SK-N-MC (cell line): ENCODE data around the gene GREB1.

Experiments used
- EZH2 ChIP-seq: fragments of 200-600 bp; sonication (generic); IDR thresholded peaks from one replicate; pipeline ENCODE4 v1.6.1; 2017; ENCODE audit warnings: antibody characterized with exemption
- FOXP2 ChIP-seq: optimal IDR thresholded peaks from 2 replicates; pipeline ENCODE3; 2011; ENCODE audit warnings: mild to moderate bottlenecking, moderate library complexity; ENCODE audit not compliant: insufficient read depth; ENCODE audit errors: extremely low read length, control extremely low read depth
- POLR2AphosphoS5 ChIP-seq: IDR thresholded peaks from 2 replicates; pipeline ENCODE4 v1.6.1; 2012; ENCODE audit warnings: mild to moderate bottlenecking, low read depth, low read length, borderline replicate concordance

DNA sequence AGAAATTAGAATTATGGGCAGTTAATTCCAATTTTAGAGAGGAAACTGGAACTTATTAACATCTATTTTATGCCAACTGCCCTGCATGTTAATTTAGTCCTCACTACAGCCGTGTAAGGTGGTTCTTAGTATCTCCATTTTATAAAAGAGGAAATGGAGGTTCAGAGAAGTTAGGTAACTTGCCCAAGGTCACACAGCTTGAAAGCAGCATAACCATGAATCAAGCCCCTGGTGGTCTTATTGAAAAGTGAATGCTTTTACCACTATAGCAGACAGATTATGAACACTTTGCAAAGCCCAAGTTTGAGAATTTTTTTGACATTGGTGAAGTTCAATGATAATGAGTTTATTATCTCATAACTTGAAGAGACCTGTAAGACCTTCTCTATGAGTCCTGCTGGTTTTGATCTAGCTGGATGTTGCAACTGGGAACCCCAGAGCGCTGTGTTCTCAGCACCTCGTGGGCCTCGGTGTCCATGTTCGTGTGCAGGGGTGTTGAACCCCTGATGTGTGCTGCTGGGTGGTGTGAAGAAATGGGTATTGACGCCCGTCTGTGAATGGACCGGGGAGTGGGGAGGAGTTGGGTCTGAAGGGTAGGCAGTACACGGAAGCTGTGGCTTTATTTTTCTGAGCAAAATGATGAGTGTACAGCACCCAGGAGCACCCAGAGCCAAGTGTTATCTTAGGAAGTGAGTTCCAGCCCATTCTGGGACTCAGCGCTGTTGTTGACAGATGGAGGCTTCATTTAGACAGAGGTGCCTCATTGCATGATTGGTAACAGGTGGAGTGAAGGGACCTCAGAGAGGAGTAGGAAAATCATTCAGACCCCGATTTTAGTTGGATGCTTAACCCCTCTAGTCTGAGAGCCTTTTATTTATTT is 9.7 kb downstream of the GREB1 start:
- TF ChIP-seq EZH2 (no peak), POLR2AphosphoS5 (no peak), FOXP2 (no peak)
